Measurements from ENCODE around the gene FRAT2.

GRCh38 chr10:97372233-97372875 is 37.8 kb upstream of the FRAT2 start:
- no peak for TF ChIP-seq CTCF (IDR thresholded peaks at IDR 0.05; ENCODE audit: low read depth, low read length, poor library complexity, severe bottlenecking)
- TF ChIP-seq EZH2phosphoT487 (IDR thresholded peaks at IDR 0.05; ENCODE audit: borderline replicate concordance, low read length) = no peak
